Dermis blood vessel endothelial cell (primary cell): Measurements from ENCODE around the gene POU2F2. TPM values are rescaled to one million over a fixed set of nuclear protein-coding genes. Genes with fewer than 3 reads are reported as not detected.
A peak's percentile ranks its signal among the peaks of the same experiment; 100 is the strongest.
"Not testable (repeated sequence)": the region's sequence is repeated elsewhere in the genome, so short reads cannot be mapped to it uniquely, and the experiment has no call there.

Experiments used
- DNase-seq: peaks from one replicate; pipeline ENCODE4 v3.0.0; 2010
- total RNA-seq: library from RNA; depleted of rRNA; stranded (reverse); fragments of >200 nt; gene quantifications from 2 replicates; pipeline ENCODE4 v1.2.3, GENCODE V29; 2014

Gene POU2F2
- total RNA-seq, 1 donor from 2014 or later = 0.17 TPM

DNA sequence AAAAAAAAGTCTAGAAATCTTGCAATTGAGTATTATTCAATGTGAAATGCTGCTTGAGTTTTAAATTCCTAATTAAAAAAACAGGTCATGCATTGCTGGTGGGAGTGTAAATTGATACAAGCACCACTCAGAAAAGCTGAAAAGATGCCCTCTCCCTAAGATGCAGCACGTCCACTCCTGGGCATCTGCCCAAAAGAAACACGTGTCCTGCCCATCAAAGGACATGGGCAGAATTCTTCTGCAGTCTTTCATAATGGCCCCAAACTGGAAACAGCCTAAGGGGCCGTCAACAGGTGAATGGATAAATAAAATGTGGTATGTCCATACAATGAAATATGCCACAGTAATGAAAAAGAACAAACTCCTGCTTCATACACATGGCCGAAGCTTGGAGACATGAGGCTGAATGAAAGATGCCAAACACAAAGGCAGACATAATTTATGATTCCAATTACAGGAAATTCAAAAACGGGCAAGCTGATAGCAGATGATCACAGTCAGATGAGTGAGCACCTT is 7.8 kb downstream of the POU2F2 start:
- no peak for DNase-seq

DNA sequence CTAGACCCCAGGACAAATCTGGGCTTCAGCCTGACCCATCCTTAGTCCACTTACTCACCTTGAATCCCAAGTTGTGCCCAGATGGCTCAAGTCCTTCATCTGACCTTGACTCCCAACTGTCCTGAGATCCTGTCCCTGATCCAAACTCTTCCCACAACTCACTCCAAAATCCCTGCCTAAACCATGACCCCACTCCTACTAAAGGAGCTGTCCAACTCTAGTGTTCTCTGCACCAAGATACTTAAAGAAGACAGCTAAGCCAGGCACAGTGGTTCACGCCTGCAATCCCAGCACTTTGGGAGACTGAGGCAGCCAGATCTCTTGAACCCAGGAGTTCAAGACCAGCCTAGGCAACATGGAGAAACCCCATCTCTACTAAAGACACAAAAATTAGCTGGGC is 8.5 kb downstream of the POU2F2 start:
- DNase-seq = no peak

DNA sequence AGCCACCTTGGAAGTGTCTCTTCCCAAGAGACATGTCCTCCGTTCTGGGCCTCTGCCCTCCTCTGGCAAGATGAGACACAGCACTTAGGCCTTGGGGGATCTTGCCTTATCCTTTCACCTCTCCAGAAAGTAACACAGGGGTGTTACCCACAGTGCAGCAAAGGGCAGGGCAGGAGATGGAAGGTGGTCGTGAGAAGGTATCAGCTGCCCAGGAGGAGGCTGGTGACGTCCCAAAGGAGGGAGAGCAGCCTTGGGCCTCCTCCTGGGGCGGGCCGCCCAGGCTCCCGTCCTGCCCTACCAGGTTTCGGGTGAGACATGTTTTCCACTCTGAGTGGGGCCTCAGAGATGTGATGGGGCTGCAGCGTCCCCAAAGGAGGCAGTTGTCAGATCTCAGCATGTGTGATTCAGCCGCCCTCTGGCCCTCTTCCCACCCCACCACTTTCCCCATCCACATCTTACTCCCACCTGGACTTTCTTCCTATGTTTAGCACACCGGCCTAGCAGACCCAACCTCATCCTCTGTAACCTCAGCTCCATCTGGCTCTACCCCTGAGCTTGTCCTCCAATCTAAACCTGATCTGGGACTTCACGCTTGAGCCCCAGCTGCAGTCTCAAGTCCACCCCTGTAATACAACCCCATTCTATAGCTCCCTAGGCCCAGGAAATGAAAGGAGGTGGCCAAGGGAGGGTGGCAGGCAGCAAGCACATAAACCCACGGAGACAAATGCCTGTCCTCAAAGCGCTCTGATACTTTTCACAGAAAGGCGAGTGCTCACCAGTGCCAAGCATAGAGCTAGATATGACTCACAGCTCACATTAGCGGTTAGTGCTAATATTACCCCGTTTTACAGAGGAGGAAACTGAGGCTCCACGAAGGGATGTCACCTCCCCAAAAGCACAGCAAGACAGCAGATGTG is 9.3 kb downstream of the POU2F2 start:
- no peak for DNase-seq

GRCh38 chr19:42121656-42122069 is 10.6 kb downstream of the POU2F2 start:
- DNase-seq = peak; percentile 89

- no peak for DNase-seq
Observed at GRCh38 chr19:42121036-42121621, 11.1 kb downstream of the POU2F2 start.

DNA sequence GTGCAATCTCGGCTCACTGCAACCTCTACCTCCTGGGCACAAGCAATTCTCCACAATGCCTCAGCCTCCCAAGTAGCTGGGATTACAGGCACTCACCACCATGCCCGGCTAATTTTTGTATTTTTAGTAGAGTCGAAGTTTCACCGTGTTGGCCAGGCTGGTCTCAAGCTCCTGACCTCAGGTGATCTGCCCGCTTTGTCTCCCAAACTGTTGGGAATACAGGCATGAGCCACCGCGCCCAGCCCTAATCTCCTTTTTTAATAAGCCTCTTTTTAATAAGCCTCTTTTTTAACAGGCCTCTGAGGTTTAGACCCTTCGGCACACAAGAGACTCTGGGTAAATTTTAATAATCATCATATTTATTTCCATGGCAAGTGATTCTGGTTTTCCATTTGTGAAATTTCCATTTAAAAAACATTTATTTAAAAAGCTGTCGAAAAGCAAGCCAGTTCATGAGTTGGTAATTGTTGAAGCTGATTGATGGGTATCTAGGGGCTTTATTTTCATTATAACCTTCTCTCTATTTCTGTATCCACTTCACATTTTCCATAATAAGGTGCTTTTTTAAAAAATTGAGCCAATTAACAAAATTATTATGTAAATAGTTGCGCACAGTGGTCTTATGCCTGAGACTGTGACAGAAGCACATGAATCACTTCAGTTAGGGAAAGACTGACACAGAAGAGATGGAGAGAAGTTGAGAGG is 11.8 kb downstream of the POU2F2 start:
- DNase-seq = no peak

DNA sequence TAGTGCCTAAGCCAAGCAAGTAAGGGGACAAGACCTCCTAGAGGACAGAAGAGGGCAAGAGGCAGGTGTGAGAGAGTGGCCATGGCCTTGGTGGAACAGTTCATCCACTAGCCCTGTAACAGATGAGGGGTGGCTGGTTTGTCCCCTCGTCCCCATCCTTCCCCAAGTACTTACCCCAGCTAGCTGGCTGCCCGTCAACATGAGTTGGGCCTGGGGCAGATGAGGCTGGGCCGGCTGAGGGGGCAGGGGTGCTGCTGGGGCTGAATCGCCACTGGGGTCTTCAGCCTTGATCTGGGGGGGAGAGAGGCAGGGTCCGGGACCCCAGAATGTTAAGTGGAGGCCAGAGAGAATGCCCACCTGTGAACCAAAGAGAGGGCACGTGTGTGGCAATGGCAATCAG is 15.2 kb downstream of the POU2F2 start:
- DNase-seq = no peak

- DNase-seq = no peak
Observed at GRCh38 chr19:42116308-42117075, 15.8 kb downstream of the POU2F2 start.

DNA sequence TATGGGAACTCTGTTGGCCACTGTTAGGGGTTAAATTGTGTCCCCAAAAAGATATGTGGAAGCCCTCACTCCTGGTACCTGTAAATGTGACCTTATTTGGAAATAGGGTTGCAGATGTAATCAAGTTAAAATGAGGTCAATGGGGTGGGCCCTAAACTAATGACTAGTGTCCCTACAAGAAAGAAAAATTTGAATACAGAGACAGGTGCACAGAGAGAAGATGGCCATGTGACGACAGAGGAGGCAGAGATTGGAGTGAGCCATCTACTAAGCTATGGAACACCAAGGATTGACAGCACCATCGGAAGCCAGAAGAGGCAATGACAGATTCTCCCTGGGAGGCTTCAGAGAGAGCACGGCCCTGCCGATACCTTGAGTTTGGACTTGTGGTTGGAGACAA is 16.5 kb downstream of the POU2F2 start:
- no peak for DNase-seq

DNA sequence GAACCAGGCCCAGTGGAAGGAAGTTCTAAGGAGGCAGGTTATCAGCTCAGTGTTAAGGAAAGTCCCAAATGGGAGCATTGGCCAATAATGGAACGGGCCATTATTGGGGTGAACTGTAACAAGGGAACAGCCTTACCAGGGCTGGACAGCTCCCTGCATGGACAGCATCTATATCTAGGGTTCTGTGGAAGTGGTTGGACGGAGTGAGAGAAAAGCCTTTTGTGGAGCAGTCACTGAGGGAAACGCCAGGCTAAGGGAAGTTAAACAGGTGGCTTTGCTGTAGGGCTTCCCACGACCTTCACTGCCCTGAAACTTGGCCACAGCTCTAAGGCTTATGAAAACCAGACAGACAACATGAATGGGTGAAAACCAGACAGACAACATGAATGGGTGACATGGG is 17.0 kb downstream of the POU2F2 start:
- no peak for DNase-seq

DNA sequence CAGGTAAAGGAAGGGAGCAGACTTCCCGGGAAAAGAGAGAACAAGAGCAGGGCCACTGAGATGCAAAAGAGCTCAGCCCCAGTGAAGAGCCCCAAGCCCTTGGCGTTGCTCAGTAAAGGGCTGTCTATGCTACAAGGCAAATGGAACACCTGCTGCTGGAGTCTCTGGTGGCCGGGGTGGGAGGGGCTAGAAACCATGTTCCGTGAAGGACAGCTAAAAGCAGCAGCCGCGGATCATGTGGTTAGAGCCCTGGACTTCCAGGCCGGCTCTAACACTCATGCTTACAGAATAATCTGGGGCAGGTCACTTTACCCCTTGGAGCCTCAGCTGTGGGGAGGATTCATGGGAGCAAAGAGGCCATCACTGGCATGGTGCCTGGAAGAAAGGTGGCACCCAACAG is 17.8 kb downstream of the POU2F2 start:
- DNase-seq = no peak

DNA sequence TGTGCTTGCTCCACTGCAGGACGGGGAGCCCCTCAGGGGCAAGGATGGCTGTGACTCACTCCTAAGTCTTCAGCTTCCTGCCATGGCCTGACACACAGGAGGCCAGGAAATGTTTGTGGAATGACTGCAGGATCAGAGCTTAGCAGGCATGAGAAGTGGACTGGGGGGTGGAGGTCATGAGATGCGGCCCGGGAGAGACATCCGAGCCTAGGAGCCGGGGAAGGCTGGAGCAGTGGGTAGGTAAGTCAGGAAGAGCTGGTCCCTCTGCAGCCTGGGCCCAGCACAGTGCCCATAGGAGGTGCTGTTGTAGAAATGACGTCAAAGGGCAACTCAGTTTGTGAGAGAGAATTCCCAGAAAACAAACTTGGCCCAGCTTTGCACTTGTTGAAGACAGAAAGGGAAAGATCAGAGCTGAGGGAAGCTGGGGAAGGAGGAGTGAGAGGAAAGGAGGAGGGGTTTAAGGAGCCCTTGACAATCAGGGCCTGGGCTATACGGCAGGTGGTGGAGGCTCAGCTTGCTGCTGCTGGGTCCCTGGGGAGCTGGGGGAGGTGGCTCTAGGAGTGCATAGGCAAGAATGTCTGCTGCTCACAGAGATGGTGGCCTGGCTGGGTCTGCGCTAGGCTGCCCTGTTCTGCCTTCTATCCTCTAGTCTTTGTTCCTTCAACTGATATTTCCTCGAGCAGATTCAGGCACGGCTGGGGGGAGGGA is 18.5 kb downstream of the POU2F2 start:
- DNase-seq = peak; percentile 98

DNA sequence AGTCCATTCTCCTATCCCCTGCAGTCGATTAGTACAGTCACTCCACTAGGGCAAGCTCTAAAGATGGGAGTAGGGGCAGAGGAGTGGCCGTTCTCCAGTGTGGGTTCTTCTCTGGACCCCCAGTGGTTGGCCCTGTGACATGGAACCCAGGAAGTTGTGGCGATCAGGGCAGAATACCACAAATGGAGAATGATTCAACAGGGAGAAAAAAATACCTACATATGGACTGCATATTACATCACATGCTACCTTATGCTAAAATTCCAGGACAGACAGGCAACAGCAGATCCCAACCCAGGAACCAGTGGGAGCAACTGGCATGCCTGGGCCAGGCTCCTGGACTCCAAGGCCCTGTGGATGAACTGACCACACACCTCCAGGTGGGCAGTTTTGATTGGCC is 20.4 kb downstream of the POU2F2 start:
- DNase-seq = no peak

GRCh38 chr19:42111384-42111783 is 20.9 kb downstream of the POU2F2 start:
- DNase-seq = no peak

DNA sequence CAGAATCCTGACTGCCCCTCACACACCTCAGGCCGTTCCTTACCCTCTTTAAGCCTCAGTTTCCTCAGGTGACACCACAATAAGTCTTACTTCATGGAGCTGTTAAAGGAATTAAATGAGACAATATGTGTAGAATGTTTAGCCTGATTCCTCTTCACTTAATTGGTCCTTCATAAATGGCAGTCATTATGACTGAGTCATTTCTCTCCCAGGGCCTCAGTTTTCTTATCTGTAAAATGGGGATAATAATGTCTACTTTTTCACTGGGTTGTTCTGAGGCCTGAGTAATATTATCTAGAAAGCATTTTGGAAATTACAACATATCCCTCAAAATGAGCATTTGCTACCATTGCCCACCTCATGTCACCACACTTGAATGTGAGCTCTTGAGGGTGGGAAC is 21.6 kb downstream of the POU2F2 start:
- DNase-seq = no peak

DNA sequence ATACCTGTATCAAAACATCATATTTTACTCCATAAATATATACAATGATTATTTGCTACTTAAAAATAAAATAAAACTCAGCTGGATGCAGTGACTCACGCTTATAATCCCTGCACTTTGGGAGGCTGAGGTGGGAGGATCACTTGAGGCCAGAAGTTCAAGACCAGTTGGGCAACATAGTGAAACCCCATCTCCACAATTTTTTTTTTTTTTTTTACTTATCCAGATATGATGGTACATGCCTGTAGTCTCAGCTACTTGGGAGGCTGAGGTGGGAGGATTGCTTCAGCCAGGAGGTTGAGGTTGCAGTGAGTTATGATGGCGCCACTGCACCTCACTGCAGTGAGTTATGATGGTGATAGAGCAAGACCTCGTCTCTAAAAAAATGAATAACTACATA is 22.4 kb downstream of the POU2F2 start:
- DNase-seq = no peak

- DNase-seq = peak; percentile 96
Observed at GRCh38 chr19:42108527-42109389, 23.5 kb downstream of the POU2F2 start.

DNA sequence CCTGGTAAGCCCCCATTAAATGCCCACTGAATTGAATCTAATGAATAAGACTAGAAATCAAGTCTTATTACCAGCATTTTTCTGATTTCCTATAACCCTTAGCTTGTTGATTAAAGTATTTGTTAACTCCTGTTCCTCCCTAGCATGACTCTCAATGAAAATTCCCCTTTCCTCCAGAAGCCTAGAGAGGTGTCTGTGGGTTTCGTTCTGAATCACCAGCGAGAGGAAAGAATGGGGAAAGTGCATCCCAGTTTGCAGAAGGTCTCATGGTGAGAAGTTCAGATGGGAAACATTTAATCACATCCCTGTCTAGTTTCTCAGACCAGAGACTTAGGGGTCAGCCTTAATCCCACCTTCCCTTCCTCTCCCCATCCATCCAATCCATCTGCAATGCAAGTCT is 26.9 kb downstream of the POU2F2 start:
- no peak for DNase-seq

DNA sequence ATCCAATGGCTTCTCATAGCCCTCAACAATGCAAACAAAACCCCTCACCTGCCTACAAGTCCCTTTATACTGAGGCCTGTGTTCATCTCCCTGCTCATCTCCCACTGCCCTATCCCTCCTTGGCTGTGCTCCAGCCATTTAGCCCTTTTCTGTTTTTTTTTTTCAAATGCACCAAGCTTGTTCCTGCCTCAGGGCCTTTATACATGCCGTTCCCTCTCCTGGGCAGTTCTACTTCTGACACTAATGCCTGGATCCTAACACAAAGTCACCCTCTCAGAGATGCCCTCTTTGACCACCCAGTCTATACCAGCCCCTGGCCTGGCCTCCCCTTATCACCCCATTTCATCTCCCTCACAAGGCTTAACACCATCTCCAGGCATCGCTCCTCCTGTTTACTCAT is 29.4 kb downstream of the POU2F2 start:
- DNase-seq = no peak

DNA sequence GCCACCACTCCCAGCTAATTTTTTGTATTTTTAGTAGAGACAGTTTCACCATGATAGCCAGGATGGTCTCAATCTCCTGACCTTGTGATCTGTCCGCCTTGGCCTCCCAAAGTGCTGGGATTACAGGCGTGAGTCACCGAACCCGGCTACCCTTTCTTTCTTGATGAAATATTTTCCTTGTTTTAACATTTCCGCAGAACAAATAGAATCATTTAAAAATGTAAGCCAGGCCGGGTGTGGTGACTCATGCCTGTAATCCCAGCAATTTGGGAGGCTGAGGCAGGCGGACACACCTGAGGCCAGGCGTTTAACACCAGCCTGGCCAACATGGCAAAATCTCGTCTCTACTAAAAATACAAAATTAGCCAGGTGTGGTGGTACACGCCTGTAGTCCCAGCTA is 32.0 kb downstream of the POU2F2 start:
- DNase-seq = not testable (repeated sequence)

GRCh38 chr19:42099336-42099925 is 32.8 kb downstream of the POU2F2 start:
- DNase-seq = no peak
